LNCAP (cell line): ENCODE measurements around the gene TRPV3.

Experiments
- TF ChIP-seq, protein P1 (sequence below): fragments of 450-650 bp; IDR thresholded peaks from 2 replicates; pipeline ENCODE4 v1.5.1; 2017; ENCODE audit warnings: mild to moderate bottlenecking

Gene TRPV3

GRCh38 chr17:3526491-3526890, 31.1 kb downstream of the TRPV3 start:
- TF ChIP-seq, protein P1, sequence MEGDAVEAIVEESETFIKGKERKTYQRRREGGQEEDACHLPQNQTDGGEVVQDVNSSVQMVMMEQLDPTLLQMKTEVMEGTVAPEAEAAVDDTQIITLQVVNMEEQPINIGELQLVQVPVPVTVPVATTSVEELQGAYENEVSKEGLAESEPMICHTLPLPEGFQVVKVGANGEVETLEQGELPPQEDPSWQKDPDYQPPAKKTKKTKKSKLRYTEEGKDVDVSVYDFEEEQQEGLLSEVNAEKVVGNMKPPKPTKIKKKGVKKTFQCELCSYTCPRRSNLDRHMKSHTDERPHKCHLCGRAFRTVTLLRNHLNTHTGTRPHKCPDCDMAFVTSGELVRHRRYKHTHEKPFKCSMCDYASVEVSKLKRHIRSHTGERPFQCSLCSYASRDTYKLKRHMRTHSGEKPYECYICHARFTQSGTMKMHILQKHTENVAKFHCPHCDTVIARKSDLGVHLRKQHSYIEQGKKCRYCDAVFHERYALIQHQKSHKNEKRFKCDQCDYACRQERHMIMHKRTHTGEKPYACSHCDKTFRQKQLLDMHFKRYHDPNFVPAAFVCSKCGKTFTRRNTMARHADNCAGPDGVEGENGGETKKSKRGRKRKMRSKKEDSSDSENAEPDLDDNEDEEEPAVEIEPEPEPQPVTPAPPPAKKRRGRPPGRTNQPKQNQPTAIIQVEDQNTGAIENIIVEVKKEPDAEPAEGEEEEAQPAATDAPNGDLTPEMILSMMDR = no peak

- TF ChIP-seq, protein P1 = no peak
Observed at GRCh38 chr17:3524024-3524423, 33.6 kb downstream of the TRPV3 start.

- TF ChIP-seq, protein P1 = no peak
Observed at GRCh38 chr17:3514873-3515272, 42.7 kb downstream of the TRPV3 start.

- TF ChIP-seq, protein P1 = no peak
Observed at GRCh38 chr17:3513305-3514035, 44.1 kb downstream of the TRPV3 start.

- TF ChIP-seq, protein P1 = no peak
Observed at GRCh38 chr17:3512505-3513171, 45.0 kb downstream of the TRPV3 start.

- TF ChIP-seq, protein P1 = no peak
Observed at GRCh38 chr17:3511852-3512504, 45.6 kb downstream of the TRPV3 start.

- TF ChIP-seq, protein P1 = no peak
Observed at GRCh38 chr17:3510090-3510489, 47.5 kb downstream of the TRPV3 start.
